GM18951 (cell line): Measurements from ENCODE around the gene STEAP2.
A peak's percentile ranks its signal among the peaks of the same experiment; 100 is the strongest.

Source experiments
- POLR2A ChIP-seq: IDR thresholded peaks from 4 replicates; pipeline ENCODE4 v1.6.1; 2011; ENCODE audit warnings: mild to moderate bottlenecking; ENCODE audit not compliant: insufficient read length, insufficient read depth; ENCODE audit errors: extremely low read depth
- in situ Hi-C: fragments of 300-500 bp; cut with MboI; formaldehyde crosslinking; loops from one replicate; pipeline ENCODE4 v1.12.0; 2022; ENCODE audit warnings: low sequenced_read_pairs, mixed read lengths, inconsistent platforms; ENCODE audit not compliant: unreplicated experiment

Gene STEAP2

DNA sequence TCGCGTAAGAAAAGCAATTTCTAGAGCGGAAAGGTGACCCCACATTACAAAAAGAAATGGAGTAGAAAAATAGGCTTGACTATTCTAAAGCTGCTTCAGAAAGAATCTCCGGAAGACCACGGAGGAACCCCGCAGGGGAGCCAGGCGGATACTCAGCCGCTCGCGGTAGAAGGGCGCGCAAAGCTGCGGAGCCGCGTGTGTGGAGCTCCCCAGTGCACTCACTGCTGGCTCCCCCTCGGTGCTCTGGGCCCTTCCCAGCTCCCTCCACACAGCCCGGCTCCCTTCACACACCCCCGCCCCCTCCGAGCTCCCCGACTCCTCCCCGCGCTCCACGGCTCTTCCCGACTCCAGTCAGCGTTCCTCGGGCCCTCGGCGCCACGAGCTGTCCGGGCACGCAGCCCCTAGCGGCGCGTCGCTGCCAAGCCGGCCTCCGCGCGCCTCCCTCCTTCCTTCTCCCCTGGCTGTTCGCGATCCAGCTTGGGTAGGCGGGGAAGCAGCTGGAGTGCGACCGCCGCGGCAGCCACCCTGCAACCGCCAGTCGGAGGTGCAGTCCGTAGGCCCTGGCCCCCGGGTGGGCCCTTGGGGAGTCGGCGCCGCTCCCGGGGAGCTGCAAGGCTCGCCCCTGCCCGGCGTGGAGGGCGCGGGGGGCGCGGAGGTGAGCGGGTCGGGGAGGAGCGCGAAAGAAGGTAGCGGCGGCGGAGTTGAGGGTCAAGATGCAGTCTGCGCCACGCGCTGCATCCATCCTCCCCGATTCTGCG, at the start of gene STEAP2:
TSS of gene STEAP2 (plus strand) at position 350 of the 758 bp plus-strand sequence. CDS start 13,343 bp downstream, outside the sequence.
- peak; percentile 58 for TF ChIP-seq POLR2A
- in situ Hi-C loops = no loop called here

DNA sequence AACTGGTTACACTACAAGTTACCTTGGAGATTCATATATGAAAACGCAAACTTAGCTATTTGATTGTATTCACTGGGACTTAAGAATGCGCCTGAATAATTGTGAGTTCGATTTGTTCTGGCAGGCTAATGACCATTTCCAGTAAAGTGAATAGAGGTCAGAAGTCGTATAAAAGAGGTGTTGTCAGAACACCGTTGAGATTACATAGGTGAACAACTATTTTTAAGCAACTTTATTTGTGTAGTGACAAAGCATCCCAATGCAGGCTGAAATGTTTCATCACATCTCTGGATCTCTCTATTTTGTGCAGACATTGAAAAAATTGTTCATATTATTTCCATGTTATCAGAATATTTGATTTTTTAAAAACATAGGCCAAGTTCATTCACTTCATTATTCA, 48.0 kb upstream of the STEAP2 start:
- in situ Hi-C loops = loop anchor here (25.0 kb wide), 1 partner anchor 249 kb away; the partner anchor contains the start of gene CLDN12
- no peak for TF ChIP-seq POLR2A

DNA sequence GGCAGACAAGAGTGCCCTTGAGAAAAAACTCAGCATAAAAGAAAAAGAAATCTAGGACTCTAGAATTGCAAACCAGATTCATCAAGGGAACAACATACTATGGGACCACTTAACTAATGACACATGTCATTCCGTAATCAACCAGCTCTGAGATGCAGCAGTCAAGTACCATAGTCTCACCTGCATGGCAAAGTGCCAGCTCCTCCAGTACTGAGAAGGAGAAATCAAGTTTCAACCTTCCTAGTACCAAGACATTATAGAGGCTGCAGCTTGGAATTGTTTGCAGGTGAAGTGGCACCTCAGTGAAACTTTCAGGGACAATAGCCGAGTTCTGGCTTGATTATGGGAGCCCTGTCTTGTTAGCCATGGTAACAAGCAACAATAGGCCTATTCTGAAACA, 45.8 kb upstream of the STEAP2 start:
- in situ Hi-C loops = loop anchor here (25.0 kb wide), 1 partner anchor 247 kb away; the partner anchor contains the start of gene CLDN12
- no peak for TF ChIP-seq POLR2A

DNA sequence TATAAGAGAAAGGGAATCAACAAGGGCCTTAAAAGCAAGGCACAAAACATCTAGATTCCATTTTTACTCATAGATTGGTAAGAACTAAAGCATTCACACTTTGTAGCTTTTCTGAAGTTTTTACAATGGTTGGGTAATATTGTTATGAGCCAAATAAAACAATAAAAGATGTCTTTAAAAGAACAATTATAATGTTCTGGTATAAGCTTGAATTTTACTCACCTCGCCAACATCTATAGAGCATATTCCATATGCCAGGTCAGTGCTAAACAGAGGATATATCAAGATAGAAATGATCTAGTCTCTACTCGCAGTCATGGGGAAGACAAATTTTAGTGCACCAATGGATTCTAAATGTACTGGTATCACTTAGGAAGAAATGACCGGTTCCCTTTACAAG, 45.4 kb upstream of the STEAP2 start:
- in situ Hi-C loops = loop anchor here (25.0 kb wide), 1 partner anchor 246 kb away; the partner anchor contains the start of gene CLDN12
- no peak for TF ChIP-seq POLR2A

GRCh38 chr7:90167361-90167760, 44.2 kb upstream of the STEAP2 start:
- no peak for TF ChIP-seq POLR2A
- in situ Hi-C loops = loop anchor here (25.0 kb wide), 1 partner anchor 245 kb away; the partner anchor contains the start of gene CLDN12

DNA sequence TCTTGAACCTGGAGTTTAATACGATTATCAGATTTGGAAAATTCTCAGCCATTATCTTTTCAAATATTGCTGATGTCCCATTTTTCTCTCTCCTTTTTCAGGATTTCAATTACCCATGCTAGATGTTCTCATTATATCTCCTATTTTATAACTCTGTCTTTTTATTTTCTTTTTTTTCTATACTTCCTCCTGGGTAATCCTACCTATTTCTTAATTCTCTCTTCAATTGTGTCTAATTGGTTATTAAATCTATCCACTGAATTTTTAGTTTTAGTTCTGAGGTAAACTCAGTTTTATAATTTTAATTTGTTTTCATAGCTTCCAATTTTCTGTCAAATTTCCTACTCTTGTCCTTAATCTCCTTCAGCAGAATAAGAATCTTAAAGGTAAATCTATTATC, 41.6 kb upstream of the STEAP2 start:
- in situ Hi-C loops = loop anchor here (10.0 to 25.0 kb wide), 2 partner anchors 75 to 242 kb away; partner anchors contain the start of genes CFAP69 and CLDN12
- TF ChIP-seq POLR2A = no peak

DNA sequence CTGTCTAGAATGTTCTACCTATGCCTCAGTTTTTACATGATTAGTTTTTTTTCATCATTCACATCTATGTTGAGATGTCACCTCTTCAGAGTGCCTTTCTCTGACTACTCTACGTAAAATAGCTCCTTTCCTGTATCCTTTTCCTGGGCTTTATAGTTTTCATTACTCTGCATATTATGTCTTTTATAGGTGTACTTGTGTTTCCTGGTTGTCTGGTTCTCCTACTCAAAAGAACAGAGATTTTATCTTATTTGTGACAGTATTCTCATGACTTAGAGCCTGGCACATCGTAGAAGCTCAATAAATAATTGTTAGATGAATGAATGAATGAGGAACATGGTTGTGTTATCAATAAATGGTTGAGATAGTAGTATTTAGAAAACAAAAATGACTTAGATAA, 39.4 kb upstream of the STEAP2 start:
- in situ Hi-C loops = loop anchor here (10.0 to 25.0 kb wide), 2 partner anchors 73 to 240 kb away; partner anchors contain the start of genes CFAP69 and CLDN12
- TF ChIP-seq POLR2A = no peak

DNA sequence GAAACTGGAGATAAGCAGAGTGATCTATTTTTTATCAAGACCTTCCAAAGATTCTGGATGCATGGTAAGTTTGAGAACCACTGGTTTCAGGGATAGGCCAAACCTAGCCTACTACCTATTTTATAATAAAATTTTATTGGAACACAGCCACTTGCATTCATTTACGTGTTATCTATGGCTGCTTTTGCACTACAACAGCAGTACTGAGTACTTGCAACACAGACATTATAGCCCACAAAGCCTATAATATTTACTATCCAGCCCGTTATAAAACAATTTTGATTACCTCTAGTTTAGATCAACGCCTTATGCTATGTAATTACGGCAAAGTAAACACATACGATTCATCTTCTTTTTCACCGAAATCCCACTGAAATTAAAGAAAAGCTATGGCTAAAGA, 38.9 kb upstream of the STEAP2 start:
- no peak for TF ChIP-seq POLR2A
- in situ Hi-C loops = loop anchor here (10.0 to 25.0 kb wide), 2 partner anchors 72 to 240 kb away; partner anchors contain the start of genes CFAP69 and CLDN12

GRCh38 chr7:90173127-90173844, 38.3 kb upstream of the STEAP2 start:
- in situ Hi-C loops = loop anchor here (10.0 to 25.0 kb wide), 2 partner anchors 72 to 239 kb away; partner anchors contain the start of genes CFAP69 and CLDN12
- no peak for TF ChIP-seq POLR2A

DNA sequence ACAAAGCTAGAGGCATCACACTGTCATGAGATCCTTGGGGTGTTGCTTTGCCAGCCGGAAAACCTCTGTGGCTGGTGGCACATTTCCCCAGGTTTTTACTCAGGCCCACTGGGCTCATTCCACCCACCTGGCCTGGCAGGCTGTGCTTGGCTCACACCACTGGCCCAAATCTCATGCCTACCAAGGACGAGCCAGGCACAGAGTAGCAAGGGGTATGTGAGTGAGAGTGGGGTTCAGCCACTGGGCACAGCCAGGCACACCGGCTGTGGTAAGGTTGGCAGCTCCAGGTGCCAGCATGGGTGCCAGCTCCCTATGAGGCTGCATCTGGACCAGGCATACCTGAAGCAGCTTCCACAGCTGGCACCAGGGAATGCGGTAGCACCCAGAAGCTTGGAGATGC, 35.9 kb upstream of the STEAP2 start:
- no peak for TF ChIP-seq POLR2A

DNA sequence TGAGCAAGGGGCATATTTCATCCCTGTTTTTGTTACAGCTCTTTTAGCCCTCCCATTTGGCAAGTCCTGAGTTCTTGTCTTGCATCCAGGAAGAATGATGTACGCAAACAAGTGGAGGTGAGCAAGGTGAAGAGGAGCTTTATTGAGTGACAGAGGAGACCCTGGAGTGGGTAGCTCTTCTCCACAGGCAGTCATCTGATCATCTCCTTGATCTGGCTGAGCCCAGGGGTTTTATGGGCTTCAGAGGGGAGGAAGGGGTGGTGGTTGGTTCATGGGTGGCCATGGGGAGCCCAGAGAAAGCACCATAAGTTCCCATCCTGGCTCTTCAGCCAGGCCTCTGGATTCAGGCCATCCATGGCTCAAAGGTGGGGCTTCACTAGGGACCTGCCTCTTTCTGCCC, 35.3 kb upstream of the STEAP2 start:
- in situ Hi-C loops = loop anchor here (10.0 kb wide), 1 partner anchor 69 kb away; the partner anchor contains the start of gene CFAP69
- no peak for TF ChIP-seq POLR2A

More for the DNA sequence above, 35.9 kb upstream of the STEAP2 start:
- in situ Hi-C loops = loop anchor here (10.0 kb wide), 1 partner anchor 69 kb away; the partner anchor contains the start of gene CFAP69

DNA sequence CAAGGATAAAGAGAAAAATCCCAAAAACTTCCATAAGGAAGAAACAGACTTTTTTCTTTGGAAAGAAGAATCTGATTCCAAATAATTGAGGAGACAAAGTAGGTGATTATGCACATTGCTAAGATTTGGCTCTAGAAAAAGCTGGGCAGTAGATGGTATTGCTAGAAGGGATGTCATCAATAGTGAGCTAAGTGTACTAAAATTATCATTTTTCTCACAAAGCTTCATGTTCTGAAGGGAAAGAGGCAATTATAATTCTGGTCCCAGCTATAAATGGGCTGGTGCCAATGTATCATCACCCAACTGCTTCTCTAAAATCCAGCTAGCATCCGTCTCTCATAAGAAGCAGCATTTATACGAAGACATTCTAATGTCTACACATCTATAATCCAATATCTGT, 33.4 kb upstream of the STEAP2 start:
- in situ Hi-C loops = loop anchor here (10.0 kb wide), 1 partner anchor 67 kb away; the partner anchor contains the start of gene CFAP69
- no peak for TF ChIP-seq POLR2A

GRCh38 chr7:90178679-90179278, 32.8 kb upstream of the STEAP2 start:
- in situ Hi-C loops = loop anchor here (10.0 kb wide), 1 partner anchor 66 kb away; the partner anchor contains the start of gene CFAP69
- no peak for TF ChIP-seq POLR2A

DNA sequence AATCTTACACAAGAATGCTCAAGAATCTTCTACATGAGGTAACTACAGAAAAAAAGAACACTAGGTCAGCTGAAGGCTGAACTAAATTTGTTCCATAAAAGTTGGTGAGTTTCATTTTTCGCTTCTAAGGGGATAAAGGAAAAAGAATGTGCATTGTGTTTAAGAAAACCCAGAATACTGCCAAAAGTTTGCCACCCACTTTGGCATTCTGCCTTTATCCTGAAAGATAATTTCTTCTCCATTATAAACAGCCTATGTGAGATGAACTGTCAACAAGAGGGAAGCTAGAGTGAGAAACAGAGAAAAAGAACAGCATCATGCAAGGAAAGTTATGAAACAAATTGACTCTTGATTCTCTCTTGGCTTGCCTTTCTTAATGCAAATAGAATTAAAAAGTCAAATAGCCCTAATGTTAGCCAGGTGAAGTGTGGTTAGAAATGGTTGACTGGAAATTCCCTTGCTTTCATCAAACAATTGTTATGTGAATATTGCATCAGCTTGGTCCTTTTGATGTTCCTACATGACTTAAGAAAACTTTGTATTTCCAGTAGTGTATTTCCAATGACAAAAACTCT, 31.4 kb upstream of the STEAP2 start:
- in situ Hi-C loops = no loop called here
- TF ChIP-seq POLR2A = no peak
